DOHH2 (cell line): ENCODE measurements around the gene DCP1A.

ENCODE experiments used
- H3F3A ChIP-seq: fragments of 200-600 bp; sonication (generic), shearing (Covaris generic); 2 replicates; pipeline ENCODE4 v1.6.0; 2016; ENCODE audit warnings: antibody characterized with exemption, mild to moderate bottlenecking; ENCODE audit not compliant: control insufficient read depth, insufficient read depth
- H3K27ac ChIP-seq: fragments of 200-600 bp; sonication (generic); 2 replicates; pipeline ENCODE4 v1.5.1; 2014; ENCODE audit warnings: low read depth, mild to moderate bottlenecking, low read length, moderate library complexity
- H3K27me3 ChIP-seq: fragments of 200-600 bp; sonication (generic); 2 replicates; pipeline ENCODE4 v1.6.1; 2014; ENCODE audit warnings: mild to moderate bottlenecking, low read length, mixed read lengths; ENCODE audit not compliant: control insufficient read depth
- H3K36me3 ChIP-seq: fragments of 200-600 bp; sonication (generic); 2 replicates; pipeline ENCODE4 v1.6.1; 2014; ENCODE audit warnings: mild to moderate bottlenecking, low read length, moderate library complexity, mixed read lengths; ENCODE audit not compliant: control insufficient read depth
- H3K4me1 ChIP-seq: fragments of 200-600 bp; sonication (generic); 2 replicates; pipeline ENCODE4 v1.6.1; 2014; ENCODE audit warnings: mild to moderate bottlenecking, low read length, mixed read lengths; ENCODE audit not compliant: control insufficient read depth
- H3K4me2 ChIP-seq: fragments of 200-600 bp; sonication (generic); 2 replicates; pipeline ENCODE4 v1.6.0; 2014; ENCODE audit warnings: mild to moderate bottlenecking, low read length, moderate library complexity
- H3K4me3 ChIP-seq: fragments of 200-600 bp; sonication (generic); 2 replicates; pipeline ENCODE4 v1.5.1; 2014; ENCODE audit warnings: mild to moderate bottlenecking, low read length, mixed read lengths
- H3K79me2 ChIP-seq: fragments of 200-600 bp; sonication (generic); 2 replicates; pipeline ENCODE4 v1.6.1; 2014; ENCODE audit warnings: mild to moderate bottlenecking, low read length, mixed read lengths; ENCODE audit not compliant: control insufficient read depth
- H3K9me2 ChIP-seq: fragments of 200-600 bp; sonication (generic); replicated peaks from 2 replicates; pipeline ENCODE4 v1.6.1; 2014; ENCODE audit warnings: mild to moderate bottlenecking, low read length, mixed read lengths; ENCODE audit not compliant: control insufficient read depth
- H3K9me3 ChIP-seq: fragments of 200-600 bp; sonication (generic); 2 replicates; pipeline ENCODE4 v1.6.1; 2014; ENCODE audit warnings: antibody characterized with exemption, low read length, mixed read lengths; ENCODE audit not compliant: control insufficient read depth, insufficient read depth
- H4K20me1 ChIP-seq: fragments of 200-600 bp; sonication (generic); 2 replicates; pipeline ENCODE4 v1.6.0; 2014; ENCODE audit warnings: low read depth, mild to moderate bottlenecking, antibody characterized with exemption, low read length, moderate library complexity; ENCODE audit not compliant: control insufficient read depth, insufficient read depth
- EZH2phosphoT487 ChIP-seq: fragments of 200-600 bp; sonication (generic); IDR thresholded peaks from 2 replicates; pipeline ENCODE4 v1.6.1; 2017; ENCODE audit warnings: borderline replicate concordance, mild to moderate bottlenecking, antibody characterized with exemption, low read length, moderate library complexity, mixed read lengths
- TF ChIP-seq, protein P1 (sequence below): fragments of 200-600 bp; sonication (generic); IDR thresholded peaks from one replicate; pipeline ENCODE4 v1.5.1; 2014; ENCODE audit warnings: antibody characterized with exemption, mild to moderate bottlenecking, low read depth, low read length; ENCODE audit not compliant: poor library complexity, severe bottlenecking

The DCP1A gene

DNA sequence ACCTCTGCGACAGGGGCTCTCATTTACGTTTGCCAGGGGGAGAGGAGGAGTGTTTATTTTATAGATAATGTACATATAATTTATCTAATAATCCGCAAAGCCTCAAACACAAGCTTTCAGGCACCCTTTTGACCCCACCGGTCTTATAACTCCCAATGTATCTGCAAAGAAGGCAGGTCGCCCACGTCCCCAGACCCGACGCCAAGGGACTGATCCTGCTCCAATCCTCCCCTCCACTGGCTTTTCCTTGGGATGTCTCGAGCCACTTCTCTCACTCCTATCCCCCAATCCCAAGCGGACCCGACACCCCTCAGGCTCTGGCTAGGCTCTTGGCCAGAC, 452 bp downstream of the DCP1A start:
- no peaks in the 10 kb centered on the region for H3K9me3 ChIP-seq
- peak overlapping the region; percentile 79 for H3K4me2 ChIP-seq
- peaks cover 23% of the 10 kb centered on the region for H3K4me1 ChIP-seq
- H4K20me1 ChIP-seq: no peaks in the 10 kb centered on the region
- no peak for TF ChIP-seq EZH2phosphoT487
- TF ChIP-seq, protein P1, sequence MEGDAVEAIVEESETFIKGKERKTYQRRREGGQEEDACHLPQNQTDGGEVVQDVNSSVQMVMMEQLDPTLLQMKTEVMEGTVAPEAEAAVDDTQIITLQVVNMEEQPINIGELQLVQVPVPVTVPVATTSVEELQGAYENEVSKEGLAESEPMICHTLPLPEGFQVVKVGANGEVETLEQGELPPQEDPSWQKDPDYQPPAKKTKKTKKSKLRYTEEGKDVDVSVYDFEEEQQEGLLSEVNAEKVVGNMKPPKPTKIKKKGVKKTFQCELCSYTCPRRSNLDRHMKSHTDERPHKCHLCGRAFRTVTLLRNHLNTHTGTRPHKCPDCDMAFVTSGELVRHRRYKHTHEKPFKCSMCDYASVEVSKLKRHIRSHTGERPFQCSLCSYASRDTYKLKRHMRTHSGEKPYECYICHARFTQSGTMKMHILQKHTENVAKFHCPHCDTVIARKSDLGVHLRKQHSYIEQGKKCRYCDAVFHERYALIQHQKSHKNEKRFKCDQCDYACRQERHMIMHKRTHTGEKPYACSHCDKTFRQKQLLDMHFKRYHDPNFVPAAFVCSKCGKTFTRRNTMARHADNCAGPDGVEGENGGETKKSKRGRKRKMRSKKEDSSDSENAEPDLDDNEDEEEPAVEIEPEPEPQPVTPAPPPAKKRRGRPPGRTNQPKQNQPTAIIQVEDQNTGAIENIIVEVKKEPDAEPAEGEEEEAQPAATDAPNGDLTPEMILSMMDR: no peak
- H3F3A ChIP-seq: no peaks in the 10 kb centered on the region
- peak overlapping the region; percentile 96 for H3K4me3 ChIP-seq
- H3K27ac ChIP-seq: peak overlapping the region; percentile 28
- peaks cover 30% of the 10 kb centered on the region for H3K36me3 ChIP-seq
- peaks cover 51% of the 10 kb centered on the region for H3K79me2 ChIP-seq
- H3K9me2 ChIP-seq: no peaks in the 10 kb centered on the region
- no peaks in the 10 kb centered on the region for H3K27me3 ChIP-seq

DNA sequence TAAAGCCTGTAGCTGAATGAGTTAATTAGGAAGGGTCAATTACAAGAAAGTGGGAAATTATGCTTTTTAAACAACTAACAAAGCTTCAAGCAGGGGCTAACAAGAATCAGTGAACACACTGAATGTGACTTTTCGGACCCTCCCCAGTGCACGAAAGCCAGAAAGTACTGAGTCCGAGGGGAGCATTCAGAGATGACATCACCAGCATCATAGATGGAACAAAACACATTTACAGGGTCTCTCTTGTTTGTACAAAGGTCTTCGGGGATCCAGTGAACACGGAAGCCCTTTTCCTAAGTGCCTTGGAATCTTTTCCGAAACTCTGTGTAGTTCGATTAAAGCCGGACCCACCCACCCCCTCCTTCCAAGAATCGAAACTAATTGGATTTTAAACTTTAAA, 829 bp downstream of the DCP1A start:
- peak overlapping the region; percentile 96 for H3K4me3 ChIP-seq
- TF ChIP-seq EZH2phosphoT487: no peak
- TF ChIP-seq, protein P1: no peak
- peak overlapping the region; percentile 79 for H3K4me2 ChIP-seq
- no peaks in the 10 kb centered on the region for H3F3A ChIP-seq
- H3K4me1 ChIP-seq: peaks cover 23% of the 10 kb centered on the region
- no peaks in the 10 kb centered on the region for H4K20me1 ChIP-seq
- peaks cover 51% of the 10 kb centered on the region for H3K79me2 ChIP-seq
- peaks cover 32% of the 10 kb centered on the region for H3K36me3 ChIP-seq
- no peak overlapping the region for H3K27ac ChIP-seq
- no peaks in the 10 kb centered on the region for H3K9me2 ChIP-seq
- no peaks in the 10 kb centered on the region for H3K27me3 ChIP-seq
- no peaks in the 10 kb centered on the region for H3K9me3 ChIP-seq

DNA sequence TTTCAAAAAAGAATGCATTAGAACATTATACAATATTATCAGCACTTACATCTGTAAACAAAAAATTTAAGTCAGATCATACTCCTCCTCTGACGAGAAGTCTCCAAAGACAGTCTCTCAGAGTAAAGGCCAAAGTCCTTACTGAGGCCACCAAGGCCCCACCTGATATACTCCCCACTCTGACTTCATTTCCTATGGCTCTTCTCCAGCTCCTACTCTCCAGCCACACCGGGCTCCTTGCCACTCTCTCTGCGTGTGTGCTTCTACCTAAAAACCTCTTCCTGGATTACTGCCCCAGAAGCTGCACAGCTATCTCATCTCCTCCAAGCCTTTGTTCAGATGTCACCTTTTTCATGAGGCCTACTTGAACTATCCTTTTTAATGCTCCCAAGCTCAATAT, 5.0 kb downstream of the DCP1A start:
- Histone ChIP-seq H3K36me3 (peaks cover 61% of the 10 kb centered on the region), H4K20me1 (no peaks in the 10 kb centered on the region), H3K4me1 (peaks cover 18% of the 10 kb centered on the region), H3K4me3 (no peak overlapping the region), H3K4me2 (no peak overlapping the region), H3K27ac (no peak overlapping the region), H3K9me3 (no peaks in the 10 kb centered on the region), H3F3A (no peaks in the 10 kb centered on the region), H3K9me2 (no peaks in the 10 kb centered on the region), H3K79me2 (peaks cover 67% of the 10 kb centered on the region), H3K27me3 (no peaks in the 10 kb centered on the region)
- TF ChIP-seq, protein P1: no peak
- TF ChIP-seq EZH2phosphoT487: no peak
